Measurements from ENCODE around the gene NUP155. TPM values are rescaled to one million over a fixed set of nuclear protein-coding genes. Genes with fewer than 3 reads are reported as not detected.

Gene NUP155
- total RNA-seq, 1 experiment from 2014 or later = 58.5 TPM

DNA sequence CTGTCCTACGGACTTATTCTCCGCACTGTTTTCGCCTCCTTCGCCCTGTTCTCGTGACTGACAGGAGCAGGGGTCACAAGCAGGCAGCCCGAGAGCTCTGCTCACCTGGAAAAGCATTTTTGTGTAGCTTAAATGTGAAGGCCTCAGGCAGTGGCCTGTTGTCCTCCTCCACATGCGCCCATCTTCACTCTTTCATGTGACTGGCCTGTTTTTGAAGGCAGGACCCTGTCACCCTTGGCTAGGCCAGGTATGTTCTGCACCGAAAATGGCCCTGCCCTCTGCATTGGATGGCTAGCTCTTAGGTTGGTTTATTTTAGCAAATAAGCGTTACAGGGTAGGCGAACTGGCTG, 121.1 kb downstream of the NUP155 start:
- no peaks in the 10 kb centered on the region for H3K27me3 ChIP-seq (ENCODE audit: control insufficient read depth, insufficient read depth, low read length)
- H3K4me3 ChIP-seq (ENCODE audit: low read depth in 2 of 2, low read length in 2 of 2) = peak overlapping the region; percentile 80 to 91
- peak overlapping the region; percentile 82 for H3K27ac ChIP-seq (ENCODE audit: low read length)
- in situ Hi-C loops (cut with HindIII; ENCODE audit: low pct_unique_long_range_greater_than_20kb, low sequenced_read_pairs) = no loop called here
- ATAC-seq (peak; percentile 19), DNase-seq (ENCODE audit: low read depth, low spot score) (no peak)
- ChIA-PET CTCF (no interaction called here), POLR2A (no interaction called here)
- BruUV-seq (replicated peaks) = no TSS peak
- intact Hi-C loops (cut with micrococcal nuclease; ENCODE audit: unreplicated experiment) = loop anchor here (10.0 kb wide), 1 partner anchor 45 kb away; no protein-coding TSS in a partner anchor
- no peaks in the 10 kb centered on the region for H3K36me3 ChIP-seq (ENCODE audit: control insufficient read depth, insufficient read depth, low read length)
- TF ChIP-seq, protein P1, sequence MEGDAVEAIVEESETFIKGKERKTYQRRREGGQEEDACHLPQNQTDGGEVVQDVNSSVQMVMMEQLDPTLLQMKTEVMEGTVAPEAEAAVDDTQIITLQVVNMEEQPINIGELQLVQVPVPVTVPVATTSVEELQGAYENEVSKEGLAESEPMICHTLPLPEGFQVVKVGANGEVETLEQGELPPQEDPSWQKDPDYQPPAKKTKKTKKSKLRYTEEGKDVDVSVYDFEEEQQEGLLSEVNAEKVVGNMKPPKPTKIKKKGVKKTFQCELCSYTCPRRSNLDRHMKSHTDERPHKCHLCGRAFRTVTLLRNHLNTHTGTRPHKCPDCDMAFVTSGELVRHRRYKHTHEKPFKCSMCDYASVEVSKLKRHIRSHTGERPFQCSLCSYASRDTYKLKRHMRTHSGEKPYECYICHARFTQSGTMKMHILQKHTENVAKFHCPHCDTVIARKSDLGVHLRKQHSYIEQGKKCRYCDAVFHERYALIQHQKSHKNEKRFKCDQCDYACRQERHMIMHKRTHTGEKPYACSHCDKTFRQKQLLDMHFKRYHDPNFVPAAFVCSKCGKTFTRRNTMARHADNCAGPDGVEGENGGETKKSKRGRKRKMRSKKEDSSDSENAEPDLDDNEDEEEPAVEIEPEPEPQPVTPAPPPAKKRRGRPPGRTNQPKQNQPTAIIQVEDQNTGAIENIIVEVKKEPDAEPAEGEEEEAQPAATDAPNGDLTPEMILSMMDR (IDR thresholded peaks at IDR 0.05) = no peak
- TF ChIP-seq TCF7L2 (IDR thresholded peaks at IDR 0.05; ENCODE audit: low read depth, low read length) = no peak
- TF ChIP-seq, protein P2, sequence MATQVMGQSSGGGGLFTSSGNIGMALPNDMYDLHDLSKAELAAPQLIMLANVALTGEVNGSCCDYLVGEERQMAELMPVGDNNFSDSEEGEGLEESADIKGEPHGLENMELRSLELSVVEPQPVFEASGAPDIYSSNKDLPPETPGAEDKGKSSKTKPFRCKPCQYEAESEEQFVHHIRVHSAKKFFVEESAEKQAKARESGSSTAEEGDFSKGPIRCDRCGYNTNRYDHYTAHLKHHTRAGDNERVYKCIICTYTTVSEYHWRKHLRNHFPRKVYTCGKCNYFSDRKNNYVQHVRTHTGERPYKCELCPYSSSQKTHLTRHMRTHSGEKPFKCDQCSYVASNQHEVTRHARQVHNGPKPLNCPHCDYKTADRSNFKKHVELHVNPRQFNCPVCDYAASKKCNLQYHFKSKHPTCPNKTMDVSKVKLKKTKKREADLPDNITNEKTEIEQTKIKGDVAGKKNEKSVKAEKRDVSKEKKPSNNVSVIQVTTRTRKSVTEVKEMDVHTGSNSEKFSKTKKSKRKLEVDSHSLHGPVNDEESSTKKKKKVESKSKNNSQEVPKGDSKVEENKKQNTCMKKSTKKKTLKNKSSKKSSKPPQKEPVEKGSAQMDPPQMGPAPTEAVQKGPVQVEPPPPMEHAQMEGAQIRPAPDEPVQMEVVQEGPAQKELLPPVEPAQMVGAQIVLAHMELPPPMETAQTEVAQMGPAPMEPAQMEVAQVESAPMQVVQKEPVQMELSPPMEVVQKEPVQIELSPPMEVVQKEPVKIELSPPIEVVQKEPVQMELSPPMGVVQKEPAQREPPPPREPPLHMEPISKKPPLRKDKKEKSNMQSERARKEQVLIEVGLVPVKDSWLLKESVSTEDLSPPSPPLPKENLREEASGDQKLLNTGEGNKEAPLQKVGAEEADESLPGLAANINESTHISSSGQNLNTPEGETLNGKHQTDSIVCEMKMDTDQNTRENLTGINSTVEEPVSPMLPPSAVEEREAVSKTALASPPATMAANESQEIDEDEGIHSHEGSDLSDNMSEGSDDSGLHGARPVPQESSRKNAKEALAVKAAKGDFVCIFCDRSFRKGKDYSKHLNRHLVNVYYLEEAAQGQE (IDR thresholded peaks at IDR 0.05; ENCODE audit: insufficient read depth in 1 of 2, low read depth in 2 of 2, low read length in 1 of 2) = no peak
- no peak for TF ChIP-seq SIN3A (IDR thresholded peaks at IDR 0.05; ENCODE audit: borderline replicate concordance, insufficient read depth, low read depth, low read length)
- TF ChIP-seq POLR2AphosphoS5 (IDR thresholded peaks at IDR 0.05; ENCODE audit: low read depth, low read length) = no peak
- H3K4me1 ChIP-seq (ENCODE audit: control insufficient read depth, insufficient read depth, low read length) = peaks cover 3% of the 10 kb centered on the region; the same call in 1 of the 2 replicates
- H3K9me3 ChIP-seq (ENCODE audit: control insufficient read depth, insufficient read depth, low read depth, low read length) = no peaks in the 10 kb centered on the region

DNA sequence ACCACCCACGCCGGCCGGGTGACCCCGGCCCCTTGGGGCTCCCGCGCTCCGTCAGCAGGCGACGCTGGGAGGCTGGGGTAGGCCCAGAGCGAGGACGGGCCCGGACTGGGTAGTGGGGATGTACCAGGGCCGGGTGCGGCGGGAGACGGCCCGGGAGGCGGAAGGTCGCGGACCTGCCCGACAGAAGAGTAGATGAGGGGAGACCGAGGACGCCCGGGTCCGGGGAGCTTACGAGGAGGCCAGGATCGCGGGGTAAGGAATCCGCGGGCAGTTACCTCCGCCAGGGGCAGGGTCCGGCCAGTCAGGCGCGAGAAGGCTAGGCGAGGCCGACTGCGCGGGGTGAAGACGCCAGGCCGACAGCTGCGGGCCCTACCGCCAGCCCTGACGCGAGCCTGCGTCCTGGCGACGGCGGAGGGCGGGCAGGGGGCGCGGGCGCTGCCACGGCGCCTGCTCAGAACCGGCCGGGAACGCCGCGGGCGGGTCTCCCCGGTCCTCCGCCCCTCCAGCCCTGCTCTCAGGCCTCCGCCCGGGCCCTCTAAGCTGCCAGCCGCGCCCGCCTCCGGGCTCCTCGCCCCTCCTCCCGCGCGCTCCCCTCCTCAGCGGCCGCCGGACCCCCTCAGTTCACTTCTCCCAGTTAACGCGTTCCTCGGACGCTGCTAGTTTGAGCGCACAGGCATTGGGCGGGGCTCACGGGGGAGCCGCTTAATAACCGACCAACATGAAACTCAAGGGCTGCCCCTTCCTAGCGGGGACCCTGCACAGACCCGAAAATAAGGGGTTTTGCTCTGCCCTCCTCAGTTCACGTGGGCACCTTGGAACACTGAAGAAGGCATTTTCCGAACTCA, 121.7 kb downstream of the NUP155 start, which contains the start of gene CPLANE1:
CPLANE1 (minus strand) TSS at position 407 of the 845 bp plus-strand sequence. CDS start 1,678 bp downstream, outside the sequence.
- peak; percentile 97 for ATAC-seq
- ChIA-PET POLR2A (no interaction called here), CTCF (no interaction called here)
- TF ChIP-seq, protein P1 (IDR thresholded peaks at IDR 0.05) = no peak
- TF ChIP-seq, protein P2 (IDR thresholded peaks at IDR 0.05; ENCODE audit: insufficient read depth in 1 of 2, low read depth in 2 of 2, low read length in 1 of 2) = no peak
- TF ChIP-seq TCF7L2 (IDR thresholded peaks at IDR 0.05; ENCODE audit: low read depth, low read length) (no peak), SIN3A (IDR thresholded peaks at IDR 0.05; ENCODE audit: borderline replicate concordance, insufficient read depth, low read depth, low read length) (peak; percentile 84; the same call in 1 of the 2 replicates), POLR2AphosphoS5 (IDR thresholded peaks at IDR 0.05; ENCODE audit: low read depth, low read length) (peak; percentile 81)
- in situ Hi-C loops (cut with HindIII; ENCODE audit: low pct_unique_long_range_greater_than_20kb, low sequenced_read_pairs) = no loop called here
- no peaks in the 10 kb centered on the region for H3K36me3 ChIP-seq (ENCODE audit: control insufficient read depth, insufficient read depth, low read length)
- H3K9me3 ChIP-seq (ENCODE audit: control insufficient read depth, insufficient read depth, low read depth, low read length) = no peaks in the 10 kb centered on the region
- DNase-seq (ENCODE audit: low read depth, low spot score) = peak; percentile 15
- H3K27ac ChIP-seq (ENCODE audit: low read length) = peak within 1 kb of the TSS; percentile 90
- H3K27me3 ChIP-seq (ENCODE audit: control insufficient read depth, insufficient read depth, low read length) = no peaks in the 10 kb centered on the region
- H3K4me3 ChIP-seq (ENCODE audit: low read depth in 2 of 2, low read length in 2 of 2) = peak within 1 kb of the TSS; percentile 80 to 91
- no TSS peak for BruUV-seq (replicated peaks)
- H3K4me1 ChIP-seq (ENCODE audit: control insufficient read depth, insufficient read depth, low read length) = peaks cover 3% of the 10 kb centered on the region; the same call in 1 of the 2 replicates
- intact Hi-C loops (cut with micrococcal nuclease; ENCODE audit: unreplicated experiment) = loop anchor here (10.0 kb wide), 1 partner anchor 46 kb away; no protein-coding TSS in a partner anchor
